HEK293 (cell line): ENCODE measurements around the gene TAS1R3.

Experiments
- EGR2 ChIP-seq: fragments of 450-650 bp; formaldehyde crosslinking; IDR thresholded peaks from 2 replicates; pipeline ENCODE4 v1.5.1; 2016; ENCODE audit warnings: low read depth, missing biosample characterization, missing genetic modification characterization
- FEZF1 ChIP-seq: fragments of 450-650 bp; formaldehyde crosslinking; IDR thresholded peaks from 2 replicates; pipeline ENCODE4 v1.5.1; 2016; ENCODE audit warnings: missing biosample characterization, missing genetic modification characterization
- GLIS1 ChIP-seq: fragments of 450-650 bp; formaldehyde crosslinking; IDR thresholded peaks from 2 replicates; pipeline ENCODE4 v1.5.1; 2016; ENCODE audit warnings: missing biosample characterization, missing genetic modification characterization
- RBAK ChIP-seq: fragments of 450-650 bp; formaldehyde crosslinking; IDR thresholded peaks from 2 replicates; pipeline ENCODE4 v1.5.1; 2016; ENCODE audit warnings: missing biosample characterization, missing genetic modification characterization
- ZBTB20 ChIP-seq: fragments of 450-650 bp; formaldehyde crosslinking; IDR thresholded peaks from 2 replicates; pipeline ENCODE4 v1.5.1; 2016; ENCODE audit warnings: missing biosample characterization, missing genetic modification characterization
- ZBTB8A ChIP-seq: fragments of 450-650 bp; formaldehyde crosslinking; IDR thresholded peaks from 2 replicates; pipeline ENCODE4 v1.5.1; 2016; ENCODE audit warnings: missing biosample characterization, missing genetic modification characterization
- ZEB2 ChIP-seq: fragments of 450-650 bp; formaldehyde crosslinking; IDR thresholded peaks from 2 replicates; pipeline ENCODE4 v1.5.1; 2016; ENCODE audit warnings: missing biosample characterization, missing genetic modification characterization
- ZNF221 ChIP-seq: fragments of 450-650 bp; formaldehyde crosslinking; IDR thresholded peaks from 2 replicates; pipeline ENCODE4 v1.5.1; 2017; ENCODE audit warnings: missing biosample characterization, missing genetic modification characterization, borderline replicate concordance
- ZNF324 ChIP-seq: fragments of 450-650 bp; formaldehyde crosslinking; IDR thresholded peaks from 2 replicates; pipeline ENCODE4 v1.5.1; 2016; ENCODE audit warnings: missing biosample characterization, missing genetic modification characterization
- ZNF335 ChIP-seq: fragments of 450-650 bp; formaldehyde crosslinking; conservative IDR thresholded peaks from 2 replicates; pipeline ENCODE4 v1.5.1; 2016; ENCODE audit warnings: missing biosample characterization, missing genetic modification characterization
- ZNF341 ChIP-seq: fragments of 450-650 bp; formaldehyde crosslinking; IDR thresholded peaks from 2 replicates; pipeline ENCODE4; 2016; ENCODE audit warnings: low read depth, missing biosample characterization, missing genetic modification characterization
- ZNF354C ChIP-seq: fragments of 450-650 bp; formaldehyde crosslinking; IDR thresholded peaks from 2 replicates; pipeline ENCODE4 v1.5.1; 2016; ENCODE audit warnings: missing biosample characterization, missing genetic modification characterization, low read depth, borderline replicate concordance
- ZNF366 ChIP-seq: fragments of 450-650 bp; formaldehyde crosslinking; conservative IDR thresholded peaks from 2 replicates; pipeline ENCODE4 v1.5.1; 2016; ENCODE audit warnings: missing biosample characterization, missing genetic modification characterization
- ZNF510 ChIP-seq: fragments of 450-650 bp; formaldehyde crosslinking; IDR thresholded peaks from 2 replicates; pipeline ENCODE4 v1.5.1; 2018; ENCODE audit warnings: mild to moderate bottlenecking, missing genetic modification characterization, missing biosample characterization; ENCODE audit not compliant: insufficient replicate concordance
- ZNF529 ChIP-seq: fragments of 450-650 bp; formaldehyde crosslinking; IDR thresholded peaks from 2 replicates; pipeline ENCODE4 v1.5.1; 2017; ENCODE audit warnings: missing genetic modification characterization, missing biosample characterization; ENCODE audit not compliant: insufficient replicate concordance
- ZNF555 ChIP-seq: fragments of 450-650 bp; formaldehyde crosslinking; conservative IDR thresholded peaks from 2 replicates; pipeline ENCODE4 v1.5.1; 2017; ENCODE audit warnings: missing biosample characterization, mild to moderate bottlenecking, missing genetic modification characterization, inconsistent platforms
- ZNF600 ChIP-seq: fragments of 450-650 bp; formaldehyde crosslinking; IDR thresholded peaks from 2 replicates; pipeline ENCODE4 v1.5.1; 2016; ENCODE audit warnings: missing biosample characterization, missing genetic modification characterization
- ZNF629 ChIP-seq: fragments of 450-650 bp; formaldehyde crosslinking; IDR thresholded peaks from 2 replicates; pipeline ENCODE4 v1.5.1; 2017; ENCODE audit warnings: missing biosample characterization, missing genetic modification characterization
- ZNF645 ChIP-seq: fragments of 450-650 bp; formaldehyde crosslinking; IDR thresholded peaks from 2 replicates; pipeline ENCODE4; 2016; ENCODE audit warnings: missing biosample characterization, missing genetic modification characterization
- ZNF654 ChIP-seq: fragments of 450-650 bp; formaldehyde crosslinking; IDR thresholded peaks from 2 replicates; pipeline ENCODE4 v1.5.1; 2016; ENCODE audit warnings: low read depth, missing biosample characterization, missing genetic modification characterization
- ZNF660 ChIP-seq: fragments of 450-650 bp; IDR thresholded peaks from 2 replicates; pipeline ENCODE4 v1.5.1; 2018; ENCODE audit warnings: missing biosample characterization, mild to moderate bottlenecking, missing genetic modification characterization
- ZNF707 ChIP-seq: fragments of 450-650 bp; formaldehyde crosslinking; IDR thresholded peaks from 2 replicates; pipeline ENCODE4 v1.5.1; 2016; ENCODE audit warnings: missing biosample characterization, missing genetic modification characterization
- ZNF785 ChIP-seq: fragments of 450-650 bp; formaldehyde crosslinking; IDR thresholded peaks from 2 replicates; pipeline ENCODE4 v1.5.1; 2016; ENCODE audit warnings: missing biosample characterization, missing genetic modification characterization
- ZNF837 ChIP-seq: fragments of 450-650 bp; formaldehyde crosslinking; IDR thresholded peaks from 2 replicates; pipeline ENCODE4 v1.5.1; 2016; ENCODE audit warnings: missing biosample characterization, missing genetic modification characterization
- ZNF843 ChIP-seq: fragments of 450-650 bp; formaldehyde crosslinking; IDR thresholded peaks from 2 replicates; pipeline ENCODE4 v1.5.1; 2016; ENCODE audit warnings: missing biosample characterization, missing genetic modification characterization
- TF ChIP-seq, protein P1 (sequence below): fragments of 450-650 bp; formaldehyde crosslinking; IDR thresholded peaks from 2 replicates; pipeline ENCODE4 v1.5.1; 2016; ENCODE audit warnings: missing biosample characterization, missing genetic modification characterization

The TAS1R3 gene

DNA sequence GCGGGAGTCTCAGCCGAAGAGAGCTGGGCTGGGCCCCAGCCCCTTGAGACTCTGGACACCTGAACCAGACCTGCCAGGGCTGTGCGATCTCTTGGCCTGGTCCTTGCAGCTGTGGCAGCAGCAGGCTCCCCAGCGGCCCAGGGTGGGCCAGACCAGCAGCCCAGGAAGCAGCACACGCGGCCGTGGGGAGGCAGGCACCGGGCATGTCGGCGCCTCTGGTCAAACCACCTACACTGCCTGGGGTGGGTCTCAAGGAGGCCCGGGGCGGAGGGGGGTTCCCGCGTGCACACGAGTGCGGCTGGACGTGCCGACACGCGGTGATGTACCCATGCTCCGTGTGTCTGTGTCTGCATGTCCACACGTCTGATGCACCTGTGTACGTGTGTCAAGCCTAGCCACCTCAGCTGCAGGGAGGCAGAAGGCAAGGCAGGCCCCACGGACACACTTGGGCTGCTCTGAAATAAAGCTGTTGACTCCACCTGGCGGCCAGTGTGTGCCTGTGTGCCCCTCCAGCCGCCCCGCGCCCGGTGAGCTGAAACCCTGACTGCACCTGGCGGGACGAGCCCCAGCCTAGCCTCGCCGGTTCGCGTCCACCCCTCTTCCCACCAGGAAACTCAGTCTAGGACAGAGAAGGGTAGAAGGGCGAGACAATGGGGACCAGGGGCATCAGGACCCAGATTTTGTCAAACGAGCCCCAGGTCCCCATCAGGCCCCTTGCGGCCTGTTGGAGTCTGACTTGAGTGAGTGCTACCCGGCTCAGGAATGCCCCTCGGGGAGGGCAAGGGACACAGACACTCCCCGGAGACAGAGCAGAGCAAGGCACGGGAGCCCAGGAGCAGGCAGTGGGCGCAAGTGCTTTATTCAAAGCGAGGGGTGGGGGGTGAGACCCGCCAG lies 39.3 kb upstream of the TAS1R3 start (continued):
- no peak for TF ChIP-seq ZNF555 (tag by site-specific recombination)
- no peak for TF ChIP-seq ZNF221 (tag by site-specific recombination)
- no peak for TF ChIP-seq ZNF529
- TF ChIP-seq ZNF324 (tag by site-specific recombination) = no peak
- TF ChIP-seq ZNF654 (tag by site-specific recombination) = no peak; the same call in 1 of the 2 replicates
- no peak for TF ChIP-seq RBAK (tag by site-specific recombination)
- TF ChIP-seq ZEB2 (tag by site-specific recombination) = peak; percentile 35; the same call in 1 of the 2 replicates
- peak; percentile 73 for TF ChIP-seq GLIS1 (tag by site-specific recombination)
- no peak for TF ChIP-seq ZNF785 (tag by site-specific recombination)
- peak; percentile 53; the same call in 1 of the 2 replicates for TF ChIP-seq ZNF600
- TF ChIP-seq, protein P1, sequence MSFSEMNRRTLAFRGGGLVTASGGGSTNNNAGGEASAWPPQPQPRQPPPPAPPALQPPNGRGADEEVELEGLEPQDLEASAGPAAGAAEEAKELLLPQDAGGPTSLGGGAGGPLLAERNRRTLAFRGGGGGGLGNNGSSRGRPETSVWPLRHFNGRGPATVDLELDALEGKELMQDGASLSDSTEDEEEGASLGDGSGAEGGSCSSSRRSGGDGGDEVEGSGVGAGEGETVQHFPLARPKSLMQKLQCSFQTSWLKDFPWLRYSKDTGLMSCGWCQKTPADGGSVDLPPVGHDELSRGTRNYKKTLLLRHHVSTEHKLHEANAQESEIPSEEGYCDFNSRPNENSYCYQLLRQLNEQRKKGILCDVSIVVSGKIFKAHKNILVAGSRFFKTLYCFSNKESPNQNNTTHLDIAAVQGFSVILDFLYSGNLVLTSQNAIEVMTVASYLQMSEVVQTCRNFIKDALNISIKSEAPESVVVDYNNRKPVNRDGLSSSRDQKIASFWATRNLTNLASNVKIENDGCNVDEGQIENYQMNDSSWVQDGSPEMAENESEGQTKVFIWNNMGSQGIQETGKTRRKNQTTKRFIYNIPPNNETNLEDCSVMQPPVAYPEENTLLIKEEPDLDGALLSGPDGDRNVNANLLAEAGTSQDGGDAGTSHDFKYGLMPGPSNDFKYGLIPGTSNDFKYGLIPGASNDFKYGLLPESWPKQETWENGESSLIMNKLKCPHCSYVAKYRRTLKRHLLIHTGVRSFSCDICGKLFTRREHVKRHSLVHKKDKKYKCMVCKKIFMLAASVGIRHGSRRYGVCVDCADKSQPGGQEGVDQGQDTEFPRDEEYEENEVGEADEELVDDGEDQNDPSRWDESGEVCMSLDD (tag by site-specific recombination) = peak; percentile 16; the same call in 1 of the 2 replicates
- no peak for TF ChIP-seq ZNF510
- TF ChIP-seq ZNF341 (tag by site-specific recombination) = no peak
- no peak for TF ChIP-seq ZNF707 (tag by site-specific recombination)
- no peak for TF ChIP-seq ZNF366 (tag by site-specific recombination)
- no peak for TF ChIP-seq ZNF645 (tag by site-specific recombination)
- no peak; the same call in 1 of the 2 replicates for TF ChIP-seq ZNF660 (tag by site-specific recombination)
- no peak; the same call in 1 of the 2 replicates for TF ChIP-seq ZNF843 (tag by site-specific recombination)
- no peak for TF ChIP-seq ZNF837 (tag by site-specific recombination)
- no peak for TF ChIP-seq ZBTB20 (tag by site-specific recombination)
- TF ChIP-seq ZNF629 (tag by site-specific recombination) = no peak
- no peak for TF ChIP-seq FEZF1 (tag by site-specific recombination)
- no peak for TF ChIP-seq EGR2
- TF ChIP-seq ZNF335 (tag by site-specific recombination) = peak; percentile 71
- no peak for TF ChIP-seq ZNF354C (tag by site-specific recombination)
- TF ChIP-seq ZBTB8A = peak; percentile 41; the same call in 1 of the 2 replicates
